Suprapubic skin (tissue), 3 donors: ENCODE measurements around the gene UPF3B.

Source experiments
- POLR2AphosphoS5 ChIP-seq, 3 donors: sonication (generic); formaldehyde crosslinking; IDR thresholded peaks; one replicate each; pipeline ENCODE4 v1.6.1; 2017; ENCODE audit warnings: antibody characterized with exemption in 3 of 3
- TF ChIP-seq, protein P1 (sequence below), 2 donors: fragments of 200-600 bp in 1 of 2; fragments of 450-650 bp in 1 of 2; sonication (generic) in 1 of 2; IDR thresholded peaks; one replicate each; pipeline ENCODE4 v1.5.1; 2016 to 2019; ENCODE audit warnings: antibody characterized with exemption in 2 of 2, mild to moderate bottlenecking in 1 of 2, moderate library complexity in 1 of 2

DNA sequence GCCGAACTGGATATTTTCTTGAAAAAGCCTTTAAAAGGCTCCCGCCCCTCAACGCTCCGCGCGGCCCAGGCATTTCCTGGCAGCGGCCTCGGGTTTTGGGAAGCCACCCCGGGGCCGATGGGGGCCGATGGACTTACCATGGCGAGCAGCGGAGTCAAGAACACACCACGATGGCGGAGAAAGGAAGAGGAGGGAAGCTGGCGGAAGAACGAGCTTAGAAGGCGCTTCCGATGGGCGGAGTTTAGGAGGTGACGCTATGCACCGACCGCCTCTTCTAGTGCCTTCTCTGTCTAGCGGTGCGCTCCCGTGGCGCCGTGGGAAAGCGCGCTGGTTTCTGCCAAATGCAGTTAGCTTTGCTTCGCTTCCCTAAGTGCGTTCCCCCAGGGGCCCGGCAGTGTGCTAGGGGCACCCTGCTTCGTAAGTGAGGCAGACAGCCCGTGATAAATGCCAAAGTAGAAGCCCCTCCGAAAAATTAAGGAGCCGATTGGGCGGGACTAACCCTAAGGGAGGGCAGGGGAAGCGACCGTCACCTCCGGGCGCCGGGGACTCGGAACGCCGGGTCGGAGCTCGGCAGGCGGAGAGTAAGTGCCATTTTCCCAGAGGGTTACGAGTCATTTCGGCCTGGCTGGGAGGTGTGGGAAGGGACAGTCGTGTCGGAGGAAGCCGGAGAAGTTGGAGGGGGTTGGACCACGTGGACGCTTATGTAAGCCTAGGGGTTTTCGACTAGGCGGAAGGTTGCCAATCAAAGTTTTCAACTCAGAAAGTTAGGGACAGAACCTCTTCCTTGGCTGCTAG lies 61.1 kb downstream of the UPF3B start, which contains the start of gene RPL39:
- TF ChIP-seq, protein P1, sequence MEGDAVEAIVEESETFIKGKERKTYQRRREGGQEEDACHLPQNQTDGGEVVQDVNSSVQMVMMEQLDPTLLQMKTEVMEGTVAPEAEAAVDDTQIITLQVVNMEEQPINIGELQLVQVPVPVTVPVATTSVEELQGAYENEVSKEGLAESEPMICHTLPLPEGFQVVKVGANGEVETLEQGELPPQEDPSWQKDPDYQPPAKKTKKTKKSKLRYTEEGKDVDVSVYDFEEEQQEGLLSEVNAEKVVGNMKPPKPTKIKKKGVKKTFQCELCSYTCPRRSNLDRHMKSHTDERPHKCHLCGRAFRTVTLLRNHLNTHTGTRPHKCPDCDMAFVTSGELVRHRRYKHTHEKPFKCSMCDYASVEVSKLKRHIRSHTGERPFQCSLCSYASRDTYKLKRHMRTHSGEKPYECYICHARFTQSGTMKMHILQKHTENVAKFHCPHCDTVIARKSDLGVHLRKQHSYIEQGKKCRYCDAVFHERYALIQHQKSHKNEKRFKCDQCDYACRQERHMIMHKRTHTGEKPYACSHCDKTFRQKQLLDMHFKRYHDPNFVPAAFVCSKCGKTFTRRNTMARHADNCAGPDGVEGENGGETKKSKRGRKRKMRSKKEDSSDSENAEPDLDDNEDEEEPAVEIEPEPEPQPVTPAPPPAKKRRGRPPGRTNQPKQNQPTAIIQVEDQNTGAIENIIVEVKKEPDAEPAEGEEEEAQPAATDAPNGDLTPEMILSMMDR (IDR thresholded peaks at IDR 0.05): no peak
- TF ChIP-seq POLR2AphosphoS5 (IDR thresholded peaks at IDR 0.05): peak; percentile 53 to 82 (median 75)
